Measurements from ENCODE around the gene MPEG1.

DNA sequence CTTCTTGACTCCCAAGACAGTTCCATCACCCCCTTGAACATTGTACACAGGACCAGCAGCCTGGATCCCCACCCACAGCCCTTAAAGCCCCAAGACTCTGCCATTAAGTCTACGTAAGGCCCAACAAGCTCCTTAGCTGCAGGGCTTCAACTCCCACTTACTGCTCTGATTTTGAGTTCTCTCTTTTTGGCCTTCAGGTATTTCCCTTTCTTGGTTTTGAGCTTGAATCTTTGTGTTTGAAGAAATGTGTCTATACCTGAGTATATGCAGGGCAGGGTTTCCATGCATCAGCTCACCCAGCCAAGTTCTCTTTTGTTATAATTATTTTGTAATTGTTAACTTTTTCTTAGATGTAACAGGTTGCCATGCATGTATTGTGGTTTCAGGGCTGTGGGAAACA, 10.4 kb upstream of the MPEG1 start:
- TF ChIP-seq, protein P1, sequence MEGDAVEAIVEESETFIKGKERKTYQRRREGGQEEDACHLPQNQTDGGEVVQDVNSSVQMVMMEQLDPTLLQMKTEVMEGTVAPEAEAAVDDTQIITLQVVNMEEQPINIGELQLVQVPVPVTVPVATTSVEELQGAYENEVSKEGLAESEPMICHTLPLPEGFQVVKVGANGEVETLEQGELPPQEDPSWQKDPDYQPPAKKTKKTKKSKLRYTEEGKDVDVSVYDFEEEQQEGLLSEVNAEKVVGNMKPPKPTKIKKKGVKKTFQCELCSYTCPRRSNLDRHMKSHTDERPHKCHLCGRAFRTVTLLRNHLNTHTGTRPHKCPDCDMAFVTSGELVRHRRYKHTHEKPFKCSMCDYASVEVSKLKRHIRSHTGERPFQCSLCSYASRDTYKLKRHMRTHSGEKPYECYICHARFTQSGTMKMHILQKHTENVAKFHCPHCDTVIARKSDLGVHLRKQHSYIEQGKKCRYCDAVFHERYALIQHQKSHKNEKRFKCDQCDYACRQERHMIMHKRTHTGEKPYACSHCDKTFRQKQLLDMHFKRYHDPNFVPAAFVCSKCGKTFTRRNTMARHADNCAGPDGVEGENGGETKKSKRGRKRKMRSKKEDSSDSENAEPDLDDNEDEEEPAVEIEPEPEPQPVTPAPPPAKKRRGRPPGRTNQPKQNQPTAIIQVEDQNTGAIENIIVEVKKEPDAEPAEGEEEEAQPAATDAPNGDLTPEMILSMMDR (conservative IDR thresholded peaks at IDR 0.05; ENCODE audit: low read depth, low read length) = no peak
- no peak for TF ChIP-seq EZH2phosphoT487 (IDR thresholded peaks at IDR 0.05; ENCODE audit: borderline replicate concordance, low read length)

All from PC-3 (cell line).